RWPE1 (cell line): ENCODE results near the gene BBC3.
"Not testable (repeated sequence)": the region's sequence is repeated elsewhere in the genome, so short reads cannot be mapped to it uniquely, and the experiment has no call there.

Experiments
- CTCF ChIA-PET: fragments of 350-600 bp; sonication (Branson Sonifier 250); formaldehyde crosslinking; extraction: SDS; loops from one replicate; lab custom pipeline; 2021; lab: Yijun Ruan, JAX
- POLR2A ChIA-PET: fragments of 400-600 bp; formaldehyde crosslinking; extraction: SDS; loops from one replicate; lab custom pipeline; 2020; ENCODE audit warnings: antibody characterized with exemption; ENCODE audit not compliant: low non-redundant PET; lab: Yijun Ruan, JAX
- DNase-seq: peaks from one replicate; pipeline ENCODE4 v3.0.0; 2012; ENCODE audit warnings: low spot score
- H3K27ac ChIP-seq: fragments of 450-650 bp; 2 replicates; pipeline ENCODE4 v1.5.1; 2017
- TF ChIP-seq, protein P1 (sequence below): fragments of 450-650 bp; conservative IDR thresholded peaks from 2 replicates; pipeline ENCODE4 v1.5.1; 2017; ENCODE audit warnings: low read depth, mild to moderate bottlenecking

Gene BBC3, protein sequence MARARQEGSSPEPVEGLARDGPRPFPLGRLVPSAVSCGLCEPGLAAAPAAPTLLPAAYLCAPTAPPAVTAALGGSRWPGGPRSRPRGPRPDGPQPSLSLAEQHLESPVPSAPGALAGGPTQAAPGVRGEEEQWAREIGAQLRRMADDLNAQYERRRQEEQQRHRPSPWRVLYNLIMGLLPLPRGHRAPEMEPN

DNA sequence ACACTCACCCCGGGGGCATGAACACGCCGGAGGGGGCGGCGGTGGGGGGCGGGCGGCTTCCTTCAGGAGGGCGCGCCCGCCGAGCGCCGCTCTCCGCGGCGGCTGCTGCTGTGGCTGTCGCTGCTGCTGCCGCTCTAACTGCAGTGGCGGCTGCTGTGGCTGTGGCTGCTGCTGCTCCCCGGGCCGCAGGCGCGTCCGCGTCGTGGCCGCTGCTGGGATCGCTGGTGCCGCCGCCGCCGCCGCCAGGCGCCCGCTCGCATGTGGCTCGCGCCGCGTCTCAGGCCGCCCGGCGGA lies at the start of gene BBC3:
Gene BBC3, minus strand, starts transcription at position 279 of the 294 bp plus-strand sequence. CDS start 2,768 bp downstream, outside the sequence.
- TF ChIP-seq, protein P1, sequence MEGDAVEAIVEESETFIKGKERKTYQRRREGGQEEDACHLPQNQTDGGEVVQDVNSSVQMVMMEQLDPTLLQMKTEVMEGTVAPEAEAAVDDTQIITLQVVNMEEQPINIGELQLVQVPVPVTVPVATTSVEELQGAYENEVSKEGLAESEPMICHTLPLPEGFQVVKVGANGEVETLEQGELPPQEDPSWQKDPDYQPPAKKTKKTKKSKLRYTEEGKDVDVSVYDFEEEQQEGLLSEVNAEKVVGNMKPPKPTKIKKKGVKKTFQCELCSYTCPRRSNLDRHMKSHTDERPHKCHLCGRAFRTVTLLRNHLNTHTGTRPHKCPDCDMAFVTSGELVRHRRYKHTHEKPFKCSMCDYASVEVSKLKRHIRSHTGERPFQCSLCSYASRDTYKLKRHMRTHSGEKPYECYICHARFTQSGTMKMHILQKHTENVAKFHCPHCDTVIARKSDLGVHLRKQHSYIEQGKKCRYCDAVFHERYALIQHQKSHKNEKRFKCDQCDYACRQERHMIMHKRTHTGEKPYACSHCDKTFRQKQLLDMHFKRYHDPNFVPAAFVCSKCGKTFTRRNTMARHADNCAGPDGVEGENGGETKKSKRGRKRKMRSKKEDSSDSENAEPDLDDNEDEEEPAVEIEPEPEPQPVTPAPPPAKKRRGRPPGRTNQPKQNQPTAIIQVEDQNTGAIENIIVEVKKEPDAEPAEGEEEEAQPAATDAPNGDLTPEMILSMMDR, result no peak
- POLR2A ChIA-PET, result no interaction called here
- DNase-seq, result no peak
- H3K27ac ChIP-seq, result peak within 1 kb of the TSS; percentile 99
- CTCF ChIA-PET, result no interaction called here

DNA sequence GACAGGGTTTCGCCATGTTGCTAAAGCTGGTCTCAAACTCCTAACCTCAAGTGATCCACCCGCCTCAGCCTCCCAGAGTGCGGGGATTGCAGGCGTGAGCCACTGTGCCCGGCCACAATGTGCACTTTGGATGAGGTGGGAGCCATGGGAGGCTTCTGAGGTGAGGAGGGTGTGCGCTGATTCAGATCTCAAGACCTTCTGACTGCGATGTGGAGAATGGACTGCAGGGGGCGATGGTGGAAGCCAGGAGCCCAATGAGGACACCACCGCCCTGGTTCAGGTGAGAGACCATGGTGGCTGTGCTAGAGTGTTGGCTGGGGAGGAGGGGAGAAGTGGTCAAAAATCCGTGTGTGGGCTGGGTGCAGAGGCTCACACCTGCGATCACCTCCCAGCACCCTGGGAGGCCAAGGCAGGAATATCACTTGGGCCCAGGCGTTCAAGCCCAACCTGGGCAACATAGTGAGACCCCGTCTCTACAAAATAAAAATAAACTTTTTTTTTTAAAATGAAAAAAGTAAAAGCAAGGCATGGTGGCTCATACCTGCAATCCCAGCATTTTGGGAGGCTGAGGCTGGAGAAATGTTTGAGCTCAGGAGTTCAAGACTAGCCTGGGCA lies 49.3 kb upstream of the BBC3 start:
- DNase-seq, result no peak
- peak overlapping the region; percentile 58 for H3K27ac ChIP-seq
- TF ChIP-seq, protein P1, result peak; percentile 29
- ChIA-PET POLR2A (no interaction called here), CTCF (interaction anchor here (0.7 kb wide), 2 partner anchors 18 to 69 kb away, joined by 3 to 4 read pairs; no protein-coding TSS in a partner anchor)

DNA sequence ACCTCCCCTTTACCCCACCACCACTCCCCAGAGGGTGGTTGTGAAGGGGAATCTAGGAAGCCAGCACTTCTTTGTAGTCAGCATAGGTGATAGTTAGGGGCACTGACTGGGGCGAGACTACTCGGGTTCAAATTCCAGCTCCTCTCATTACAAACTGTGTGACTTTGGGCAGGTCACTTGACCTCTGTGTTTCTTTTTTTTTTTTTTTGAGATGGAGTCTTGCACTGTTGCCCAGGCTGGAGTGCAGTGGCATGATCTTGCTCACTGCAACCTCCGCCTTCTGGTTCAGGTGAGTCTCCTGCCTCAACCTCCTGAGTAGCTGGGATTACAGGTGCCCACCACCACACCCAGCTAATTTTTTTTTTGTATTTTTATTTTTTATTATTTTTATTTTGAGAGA lies 45.5 kb upstream of the BBC3 start:
- CTCF ChIA-PET, result interaction anchor here (0.6 to 2.2 kb wide), 2 partner anchors 8 to 18 kb away, joined by 3 to 11 read pairs; no protein-coding TSS in a partner anchor
- peak overlapping the region; percentile 99 for H3K27ac ChIP-seq
- POLR2A ChIA-PET, result interaction anchor here (0.6 kb wide), 1 partner anchor 119 kb away, joined by 5 read pairs; no protein-coding TSS in a partner anchor
- DNase-seq, result not testable (repeated sequence)

DNA sequence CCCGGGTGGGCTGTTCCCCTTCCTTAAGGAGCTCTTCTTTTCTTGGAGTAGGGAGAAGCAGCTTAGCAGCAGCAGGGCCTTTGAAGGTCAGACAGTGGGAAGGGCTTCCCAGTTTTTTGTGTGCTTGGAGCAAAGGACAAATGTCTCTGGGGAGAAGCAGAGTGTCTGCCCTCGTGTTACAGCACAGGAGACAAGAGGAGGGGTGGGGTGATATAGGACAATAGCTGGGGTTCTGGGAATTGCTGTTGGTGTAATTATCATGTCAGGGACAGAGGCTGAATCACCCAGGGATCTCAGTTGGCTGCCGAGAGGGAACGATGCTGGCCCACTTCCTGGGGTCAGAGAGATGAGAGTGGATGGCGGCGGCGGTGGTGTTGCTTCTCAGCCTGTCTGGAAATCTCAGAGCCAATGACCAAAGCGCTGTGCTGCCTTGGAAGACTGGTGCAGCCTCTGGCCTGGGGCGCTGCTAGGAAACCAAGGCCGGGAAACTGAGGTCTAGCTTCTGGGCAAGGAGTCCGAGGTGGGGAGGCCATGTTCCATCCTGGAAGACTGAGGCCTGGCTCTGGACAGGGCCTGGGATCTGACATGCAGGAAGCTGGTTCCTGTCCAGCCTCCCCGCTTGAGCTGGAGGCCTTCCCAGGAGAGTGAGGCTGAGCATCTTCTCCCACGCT lies 44.9 kb upstream of the BBC3 start:
- ChIA-PET POLR2A (no interaction called here), CTCF (interaction anchor here (0.6 to 2.2 kb wide), 4 partner anchors 9 to 531 kb away, joined by 3 to 11 read pairs (median 3); no protein-coding TSS in a partner anchor)
- no peak for DNase-seq
- peak overlapping the region; percentile 99 for H3K27ac ChIP-seq
- TF ChIP-seq, protein P1, result no peak

DNA sequence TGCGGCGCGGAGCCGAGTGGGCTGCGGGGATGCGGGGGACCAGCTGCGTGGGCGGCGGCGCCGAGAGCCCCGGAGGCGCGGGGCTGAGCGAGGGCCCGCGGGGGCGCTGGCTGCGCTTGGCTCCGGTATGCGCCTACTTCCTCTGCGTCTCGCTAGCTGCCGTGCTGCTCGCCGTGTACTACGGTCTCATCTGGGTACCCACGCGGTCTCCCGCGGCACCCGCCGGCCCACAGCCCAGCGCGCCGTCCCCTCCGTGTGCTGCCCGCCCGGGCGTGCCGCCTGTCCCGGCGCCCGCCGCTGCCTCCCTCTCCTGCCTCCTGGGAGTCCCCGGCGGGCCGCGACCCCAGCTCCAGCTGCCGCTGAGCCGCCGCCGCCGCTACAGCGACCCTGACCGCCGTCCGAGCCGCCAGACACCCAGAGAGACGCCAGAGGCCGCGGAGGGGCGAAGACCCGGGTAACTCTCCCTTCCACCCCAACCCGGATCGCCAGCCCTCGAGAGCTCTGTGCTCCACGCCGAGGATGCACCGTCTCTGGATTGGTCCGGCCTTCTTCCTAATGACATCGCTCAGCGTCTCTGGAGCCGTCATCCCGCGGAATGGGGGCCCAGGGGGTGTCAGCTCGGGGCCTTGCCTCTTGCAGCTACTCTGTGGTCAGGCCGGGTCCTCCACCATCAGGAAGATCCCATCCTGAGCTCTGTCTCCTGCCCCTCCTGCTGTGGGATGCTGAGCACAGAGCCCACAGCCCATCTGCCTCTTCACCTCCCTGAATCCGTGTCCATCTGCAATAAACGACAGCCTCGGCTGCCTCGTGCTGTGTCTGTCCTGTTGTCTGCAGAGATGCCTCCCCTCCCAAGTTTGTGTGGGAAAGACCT lies 44.1 kb upstream of the BBC3 start:
- CTCF ChIA-PET, result interaction anchor here (0.6 to 2.2 kb wide), 4 partner anchors 10 to 530 kb away, joined by 3 to 11 read pairs (median 3); no protein-coding TSS in a partner anchor
- TF ChIP-seq, protein P1, result no peak
- H3K27ac ChIP-seq, result peak overlapping the region; percentile 99
- DNase-seq, result no peak
- POLR2A ChIA-PET, result interaction anchor here (0.8 kb wide), 1 partner anchor 49 kb away, joined by 6 read pairs; no protein-coding TSS in a partner anchor

DNA sequence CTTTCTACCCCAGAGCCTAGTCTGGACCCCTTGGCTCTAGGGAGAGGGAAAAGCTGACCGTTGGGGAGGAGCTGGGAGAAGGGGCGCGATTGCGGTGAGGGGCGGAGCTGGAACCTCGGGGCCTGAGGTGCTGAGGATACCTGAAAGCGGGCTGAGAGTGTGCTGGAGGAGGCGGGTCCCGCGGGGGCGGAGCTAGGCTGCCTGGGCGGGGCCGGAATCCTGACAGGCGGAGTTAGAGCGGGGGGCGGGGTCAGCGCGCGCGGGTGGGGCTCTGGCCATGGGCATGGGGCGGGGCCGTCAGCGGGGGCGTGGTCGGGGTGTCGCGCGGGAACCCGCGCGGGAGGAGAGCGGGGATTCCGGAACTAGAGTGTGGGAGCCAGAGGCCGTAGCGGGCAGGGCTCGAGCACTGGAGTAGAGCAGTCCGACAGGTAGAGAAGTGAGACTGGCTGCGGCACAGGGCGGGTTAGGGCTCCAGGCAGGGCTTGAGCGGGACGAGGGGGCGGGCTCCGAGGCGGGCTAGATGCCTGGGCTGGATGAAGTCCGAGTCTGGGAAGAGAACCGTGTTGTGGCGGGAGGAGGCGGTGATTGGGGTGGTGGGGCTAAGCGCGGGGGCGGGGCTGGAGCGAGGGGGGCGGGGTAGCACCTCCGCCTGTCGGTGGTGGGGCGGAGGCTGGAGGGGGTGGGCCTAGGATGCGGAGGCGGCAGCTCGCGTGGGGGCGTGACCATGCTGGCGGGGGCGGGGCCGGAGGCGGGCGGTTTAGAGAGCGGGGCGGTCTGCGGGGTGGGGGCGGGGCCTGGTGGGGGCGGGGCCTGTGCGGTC lies 43.3 kb upstream of the BBC3 start, which contains the start of gene INAFM1:
Gene INAFM1, plus strand, starts transcription at position 815 of the 820 bp plus-strand sequence. CDS start 35 bp downstream, outside the sequence.
- ChIA-PET CTCF (interaction anchor here (2.2 kb wide), 1 partner anchor 11 kb away, joined by 11 read pairs; no protein-coding TSS in a partner anchor), POLR2A (interaction anchor here (0.5 to 1.1 kb wide), 6 partner anchors 16 to 406 kb away, joined by 3 to 8 read pairs (median 5); partner anchors contain the start of gene CCDC9)
- peak within 1 kb of the TSS; percentile 99 for H3K27ac ChIP-seq
- peak; percentile 88 for DNase-seq
- TF ChIP-seq, protein P1, result no peak
